ENCODE measurements around the gene CRAT.

The CRAT gene

DNA sequence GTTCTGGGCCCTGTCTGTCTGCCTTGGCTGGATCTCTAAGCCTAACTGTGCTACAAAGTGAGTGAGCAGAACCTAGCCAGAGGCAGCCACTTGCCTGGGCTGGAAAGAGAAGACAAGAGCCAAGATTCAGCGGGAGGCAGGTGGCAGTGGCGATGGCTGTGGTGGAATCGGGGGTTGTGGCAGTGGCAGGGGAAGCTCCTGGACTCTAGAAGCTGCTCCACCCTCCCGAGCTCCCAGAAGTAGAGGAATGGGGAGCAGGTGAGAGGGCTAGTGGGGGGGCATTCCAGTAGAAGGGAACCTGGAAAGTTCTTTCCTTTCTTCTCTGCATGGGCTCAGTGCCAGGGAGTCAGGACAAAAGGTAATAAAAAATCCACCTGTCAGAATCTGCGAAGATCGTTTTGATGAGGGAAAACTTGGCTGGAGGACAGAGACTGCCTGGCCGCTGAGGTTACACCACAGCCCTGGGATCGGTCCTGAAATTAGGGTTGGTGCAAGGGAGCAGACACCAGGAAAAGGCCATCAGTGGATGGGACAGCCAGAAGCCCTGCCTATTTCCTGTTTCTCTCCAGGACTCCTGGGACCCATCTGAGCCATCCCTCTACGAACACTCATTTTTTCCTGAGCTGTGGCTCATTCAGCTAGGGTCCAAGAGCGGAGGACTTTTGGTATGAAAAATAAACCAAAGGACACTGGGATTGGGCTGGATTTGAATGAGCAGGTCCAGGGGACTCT lies 1.6 kb downstream of the CRAT start:
- no peak for DNase-seq

DNA sequence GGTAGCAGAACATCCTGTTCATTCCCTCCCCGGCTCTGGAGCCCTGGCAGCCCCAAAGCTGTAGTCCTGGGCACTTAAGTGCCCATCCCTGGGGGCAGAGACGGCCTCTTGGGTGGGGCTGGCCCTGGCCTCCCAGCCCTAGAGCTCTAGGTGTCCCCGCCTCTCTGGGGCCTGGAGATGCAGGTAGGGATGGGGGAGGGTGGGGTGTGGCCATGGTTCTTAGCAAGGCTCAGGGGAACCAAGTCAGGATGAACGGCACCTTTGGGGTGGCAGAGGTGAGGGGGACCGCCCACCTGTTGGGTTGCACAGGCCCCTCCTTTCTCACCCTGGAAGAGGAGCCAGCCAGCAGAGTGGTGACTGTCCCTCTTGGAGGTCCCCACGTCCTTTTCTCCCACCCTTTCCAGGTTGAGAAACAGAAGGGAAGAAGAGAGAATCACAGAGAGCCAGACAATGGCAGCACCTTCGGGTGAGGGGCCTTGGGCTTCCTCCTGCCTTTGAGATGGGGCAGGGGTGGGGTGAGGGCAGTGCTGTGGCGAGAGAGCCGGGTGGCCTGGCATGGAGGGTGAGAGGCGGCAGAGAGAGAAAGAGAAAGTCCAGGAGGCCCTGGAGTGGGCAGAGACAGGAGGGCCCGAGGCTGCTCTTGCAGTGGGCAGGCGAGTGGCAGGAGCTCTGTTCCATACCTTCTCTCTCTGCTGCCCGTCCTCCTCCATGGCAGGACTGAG lies 2.3 kb downstream of the CRAT start:
- no peak for DNase-seq

DNA sequence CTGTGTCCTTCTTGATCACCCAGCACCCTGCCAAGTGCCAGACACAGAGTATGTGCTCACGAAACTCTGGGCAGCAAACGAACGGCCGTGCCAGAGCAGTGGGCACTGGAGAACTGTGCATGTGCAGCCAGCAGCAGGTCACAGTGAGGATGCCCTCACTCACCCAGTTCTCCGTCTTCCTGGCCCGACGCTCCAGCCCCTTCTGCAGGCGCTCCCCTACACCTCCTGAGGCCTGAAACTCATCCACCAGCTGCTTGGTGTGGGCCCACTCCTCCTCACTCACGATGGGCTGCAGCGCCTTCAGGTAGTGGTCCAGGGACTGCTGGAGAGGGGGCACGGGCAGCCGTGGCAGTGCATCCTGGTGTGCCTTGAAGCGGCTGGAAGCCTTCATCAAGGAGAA lies 2.9 kb downstream of the CRAT start:
- DNase-seq = no peak

DNA sequence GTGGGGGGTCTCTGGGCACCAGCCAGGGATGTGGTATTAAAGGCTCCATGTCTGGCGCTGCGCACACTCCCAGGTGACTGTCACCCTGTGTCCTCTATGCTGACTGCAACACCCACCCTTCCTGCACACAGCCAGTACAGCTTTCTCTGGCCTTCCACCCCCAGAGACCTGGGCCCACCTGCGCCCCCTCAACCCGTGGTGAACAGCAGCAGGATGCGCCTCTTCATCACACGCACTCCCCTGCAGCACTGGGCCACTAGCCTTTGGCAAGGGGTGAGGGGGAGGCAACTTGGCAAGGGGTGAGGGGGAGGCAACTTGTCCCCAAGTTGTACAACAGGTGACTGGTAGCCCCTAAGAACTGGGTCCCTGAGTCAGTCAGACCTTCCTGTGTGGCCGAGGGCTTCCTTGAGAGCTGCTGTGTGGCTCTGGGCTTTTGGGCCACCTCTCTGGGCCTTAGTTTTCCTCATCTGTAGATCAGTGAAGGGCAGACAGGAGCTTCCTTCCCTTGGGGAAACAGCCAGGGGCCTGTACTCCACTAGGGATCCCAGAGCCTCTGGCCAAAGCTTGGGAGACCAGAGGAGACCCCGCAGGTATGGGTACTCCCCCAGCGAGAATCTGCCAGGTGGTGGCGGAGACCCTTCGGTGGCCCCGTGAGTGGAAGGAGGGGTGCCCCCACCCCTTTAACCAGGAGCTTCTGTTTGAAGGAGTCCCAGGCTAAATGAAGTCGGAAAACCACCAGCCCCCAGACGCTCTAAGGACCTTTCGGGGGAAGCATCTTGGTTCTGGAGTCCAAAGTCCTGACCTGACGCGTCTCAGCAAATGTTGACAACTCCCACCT lies 4.5 kb downstream of the CRAT start:
- DNase-seq = no peak

DNA sequence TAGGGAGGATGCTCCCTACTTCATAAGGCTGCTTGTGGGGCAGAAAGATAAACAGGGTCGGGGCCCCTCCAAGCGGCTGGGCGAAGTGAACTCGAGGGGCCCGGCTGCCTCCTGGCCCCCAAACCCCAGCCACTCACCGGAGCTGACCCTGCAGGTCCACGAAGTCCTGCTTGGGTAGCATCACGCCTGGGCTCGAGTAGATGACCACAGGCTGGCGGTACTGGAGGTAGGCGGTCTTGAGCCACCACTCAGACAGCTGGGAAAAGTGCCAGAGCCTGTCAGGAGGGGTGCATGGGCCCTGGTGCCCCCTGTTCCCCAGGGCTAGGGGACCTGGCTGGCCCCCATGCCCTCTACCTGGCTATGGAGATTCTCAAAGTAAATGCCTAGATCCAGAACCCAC lies 6.5 kb downstream of the CRAT start:
- DNase-seq = no peak

DNA sequence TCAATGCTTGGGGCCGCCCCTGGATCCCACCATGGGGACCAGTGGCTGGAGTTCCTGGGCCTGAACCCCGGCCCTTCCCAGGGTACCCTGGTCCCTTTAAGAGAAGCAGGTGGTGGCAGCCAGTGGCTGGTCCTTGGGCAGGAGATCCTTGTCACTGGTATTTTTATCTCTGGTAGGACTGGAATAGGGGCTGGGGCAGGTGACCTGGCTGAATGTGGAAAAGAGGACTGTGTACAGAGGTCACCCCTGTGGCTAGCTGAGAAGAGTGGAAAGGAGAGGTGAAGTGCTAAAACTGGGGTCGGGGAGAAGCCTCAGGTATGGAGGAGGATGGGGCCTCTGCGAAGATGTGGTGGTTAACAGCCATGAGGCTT lies 7.0 kb downstream of the CRAT start:
- DNase-seq = no peak

DNA sequence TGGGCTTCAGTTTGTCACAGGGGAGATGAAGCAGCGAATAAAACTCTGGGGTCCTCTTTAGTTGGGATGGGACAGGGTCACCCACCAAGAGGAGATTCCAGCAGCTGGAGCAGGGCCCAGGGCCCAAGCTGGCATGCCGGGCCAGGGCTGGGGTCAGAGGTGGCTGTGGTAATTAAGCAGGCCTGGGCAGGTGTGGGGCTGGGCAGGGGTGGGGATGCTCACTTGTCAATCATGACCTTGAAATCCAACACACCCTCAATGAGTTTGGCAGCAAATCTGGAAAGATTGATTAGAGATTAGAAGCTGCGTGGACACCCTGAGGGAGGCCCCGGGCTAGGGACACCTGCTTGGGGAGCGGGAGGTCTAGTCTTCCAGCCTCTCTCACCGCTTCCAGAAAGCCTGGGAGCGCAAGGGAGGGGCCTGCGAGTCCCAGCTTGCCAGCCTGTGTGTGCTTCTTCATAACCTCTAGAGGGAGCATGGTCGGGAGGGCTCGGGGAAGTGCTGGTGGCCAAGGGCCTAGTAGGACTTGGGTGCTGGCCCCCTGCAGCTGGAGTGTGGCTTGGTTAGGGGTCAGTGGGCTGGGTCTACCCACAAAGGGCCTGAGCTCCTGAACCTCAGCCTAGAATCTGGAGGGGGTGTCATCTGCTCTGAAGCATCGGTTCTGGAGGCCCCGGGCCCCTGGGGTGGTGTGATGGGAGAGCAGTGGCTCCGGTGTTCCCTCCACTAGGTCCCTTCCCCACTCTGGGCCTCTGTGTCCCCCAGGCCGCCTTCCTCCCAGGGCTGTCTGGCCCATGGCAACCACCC lies 7.6 kb downstream of the CRAT start:
- DNase-seq = no peak

DNA sequence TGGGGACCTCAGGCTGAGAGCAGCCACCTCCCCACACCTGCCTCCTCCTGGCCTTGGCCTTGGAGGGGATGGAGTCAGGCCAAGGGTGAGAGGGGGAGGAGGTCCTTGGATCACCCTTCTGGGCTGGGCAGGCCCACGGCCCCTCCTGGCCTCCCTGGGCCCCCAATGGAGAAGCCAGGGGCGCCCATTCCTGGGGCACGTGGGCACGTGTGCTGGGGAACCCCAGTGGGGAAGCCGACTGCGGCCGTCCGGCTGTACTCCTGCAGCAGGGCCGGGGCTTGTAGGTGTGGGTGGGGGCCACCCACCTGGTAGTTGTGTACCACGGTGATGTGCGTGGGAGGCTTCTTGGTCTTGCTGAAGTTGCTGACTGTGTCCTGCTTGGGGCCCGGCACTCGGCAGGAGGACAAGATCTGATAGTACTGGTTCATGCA lies 8.5 kb downstream of the CRAT start:
- DNase-seq = no peak

DNA sequence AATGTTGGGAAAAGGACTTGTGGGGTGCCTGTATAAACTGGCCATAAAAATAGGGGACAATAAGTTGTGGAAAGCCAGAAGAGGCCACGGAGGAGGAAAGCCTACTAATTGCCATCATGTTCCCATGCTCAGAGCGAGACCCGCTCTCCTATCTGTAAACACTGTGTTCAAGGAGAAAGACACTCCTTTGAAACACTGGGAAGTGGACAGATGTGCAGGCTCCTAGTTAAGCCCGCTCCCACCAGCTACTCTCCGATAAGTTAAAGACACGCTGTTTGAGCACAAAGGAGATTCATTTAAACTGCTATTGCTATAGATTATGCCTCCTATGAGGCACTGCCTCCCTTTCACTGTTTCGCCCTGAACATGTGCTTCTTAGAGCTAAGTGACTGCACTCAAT lies 9.3 kb downstream of the CRAT start:
- DNase-seq = no peak

DNA sequence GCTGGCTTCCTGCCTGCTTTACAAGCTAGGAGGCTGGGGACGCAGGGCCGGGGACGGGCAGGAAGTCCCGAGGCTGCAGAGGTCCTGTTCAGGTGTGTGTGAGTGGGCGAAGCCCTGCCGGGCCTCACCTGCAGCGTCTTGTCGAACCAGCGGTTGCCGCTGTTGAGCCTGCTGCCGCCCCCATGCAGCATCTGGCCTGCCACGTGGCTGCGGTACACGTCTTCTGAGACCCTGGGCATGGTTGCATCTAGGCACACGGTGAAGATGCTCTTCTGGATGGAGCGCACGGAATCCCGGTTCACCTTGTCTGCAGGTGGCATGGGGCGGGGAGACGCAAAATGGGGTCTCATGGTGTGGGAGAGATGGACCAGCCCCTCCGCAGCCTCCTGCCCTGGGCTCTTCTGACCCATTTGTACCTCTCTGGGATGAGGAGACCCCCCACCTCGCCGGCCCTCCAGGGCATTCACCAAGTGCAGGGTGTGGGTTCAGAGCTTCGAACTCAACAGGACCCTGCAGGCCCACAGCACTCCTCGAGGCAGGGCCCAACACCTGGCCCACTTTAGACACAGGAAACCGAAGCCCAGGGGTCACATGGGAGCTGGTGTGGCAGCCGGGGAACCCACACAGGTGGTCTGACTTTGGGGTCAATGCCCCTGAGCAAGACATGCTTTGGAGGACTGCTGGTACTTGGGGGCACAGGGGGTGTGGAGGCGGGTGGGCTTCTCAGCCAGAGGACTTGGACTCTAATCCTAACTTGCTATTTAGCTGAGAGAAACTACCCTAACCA lies 10.0 kb downstream of the CRAT start:
- DNase-seq = no peak

DNA sequence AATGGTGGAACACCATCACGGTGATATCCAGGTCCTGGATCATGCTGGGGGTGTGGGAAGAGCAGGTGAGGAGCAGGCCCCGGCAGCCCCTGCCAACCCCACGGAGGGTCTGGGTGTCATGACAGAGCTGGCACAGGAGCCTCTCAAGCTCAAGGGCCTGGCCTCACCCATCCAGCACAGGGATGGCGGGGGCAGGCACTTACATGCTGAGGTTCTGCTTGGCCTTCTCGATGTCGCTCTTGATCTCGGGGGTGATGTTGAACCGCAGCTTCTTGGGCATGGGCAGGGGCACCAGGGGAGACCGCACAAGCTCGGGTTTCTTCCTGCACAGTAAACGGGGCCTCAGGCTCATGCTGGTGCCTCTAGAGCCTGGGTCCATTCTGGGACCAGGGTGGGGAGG lies 12.3 kb downstream of the CRAT start:
- no peak for DNase-seq

DNA sequence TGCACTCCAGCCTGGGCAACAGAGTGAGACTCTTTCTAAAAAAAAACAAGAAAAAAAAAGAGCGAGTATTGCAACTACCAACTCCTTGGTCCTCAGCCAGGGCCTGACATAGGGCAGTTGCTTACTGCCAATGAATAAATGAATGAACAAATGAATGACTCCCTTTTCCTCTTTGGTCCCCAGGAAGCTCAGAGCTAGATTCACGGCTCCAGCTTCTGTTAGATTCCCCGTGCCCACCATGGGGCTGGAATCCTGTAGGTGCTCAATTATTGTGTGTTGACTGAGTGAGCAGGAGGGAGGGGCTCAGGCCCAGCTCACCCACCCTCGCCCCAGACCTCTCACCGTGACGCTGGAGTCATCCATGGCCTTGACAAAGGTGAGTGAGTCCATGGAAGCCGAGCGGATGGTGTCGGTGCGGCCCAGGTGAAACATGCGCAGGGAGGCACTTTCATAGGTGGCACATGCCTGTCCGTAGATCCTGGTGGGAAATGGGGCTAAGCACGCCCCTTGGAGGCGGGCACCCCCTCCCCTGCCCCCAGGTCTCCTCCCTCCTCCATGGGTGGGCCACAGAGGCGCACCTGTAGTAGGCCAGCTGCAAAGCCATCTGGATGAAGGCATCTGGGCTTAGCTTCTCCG lies 12.8 kb downstream of the CRAT start:
- no peak for DNase-seq

DNA sequence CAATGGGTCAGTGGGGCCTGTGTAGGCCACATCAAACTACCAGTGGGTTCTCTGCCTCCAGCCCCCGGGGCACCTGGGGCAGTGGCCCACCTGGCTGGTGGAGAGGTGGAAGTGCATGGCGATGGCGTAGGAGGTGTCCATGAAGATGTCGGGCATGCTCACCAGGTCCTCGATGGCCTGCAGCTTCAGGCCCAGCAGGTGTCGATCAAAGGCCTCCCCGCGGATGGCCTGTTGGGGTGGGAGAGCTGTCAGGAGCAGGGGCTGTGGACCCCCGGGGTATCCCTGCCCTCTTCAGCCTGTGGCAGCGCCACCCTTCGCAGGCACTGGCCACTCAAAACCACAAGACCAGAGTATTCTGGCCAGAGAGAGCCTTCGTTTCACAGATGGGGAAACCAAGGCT lies 14.7 kb downstream of the CRAT start:
- DNase-seq = no peak

DNA sequence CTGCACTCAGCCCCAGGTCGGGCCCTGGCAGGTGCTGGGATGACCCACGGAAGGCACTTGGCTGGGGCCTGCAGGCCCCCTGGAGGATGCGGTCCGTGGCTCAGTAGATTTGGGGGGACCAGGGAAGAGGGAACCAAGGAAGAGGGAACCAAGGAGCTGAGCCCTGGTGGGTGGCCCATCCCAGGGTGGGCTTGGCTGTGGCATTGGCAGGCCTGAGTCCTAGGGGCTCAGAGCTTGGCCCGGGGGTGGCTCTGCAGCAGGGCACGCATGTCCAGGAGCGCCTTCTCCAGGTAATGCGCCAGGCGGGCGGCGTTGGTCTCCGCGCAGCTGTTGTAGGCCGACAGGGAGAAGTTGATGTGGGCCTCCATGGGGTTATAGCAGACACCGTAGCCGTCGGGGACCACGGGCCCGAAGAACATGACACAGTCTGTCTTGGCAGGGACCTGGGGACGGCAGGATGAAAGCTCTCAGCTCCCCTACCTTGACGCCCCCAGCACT lies 15.4 kb downstream of the CRAT start:
- no peak for DNase-seq

DNA sequence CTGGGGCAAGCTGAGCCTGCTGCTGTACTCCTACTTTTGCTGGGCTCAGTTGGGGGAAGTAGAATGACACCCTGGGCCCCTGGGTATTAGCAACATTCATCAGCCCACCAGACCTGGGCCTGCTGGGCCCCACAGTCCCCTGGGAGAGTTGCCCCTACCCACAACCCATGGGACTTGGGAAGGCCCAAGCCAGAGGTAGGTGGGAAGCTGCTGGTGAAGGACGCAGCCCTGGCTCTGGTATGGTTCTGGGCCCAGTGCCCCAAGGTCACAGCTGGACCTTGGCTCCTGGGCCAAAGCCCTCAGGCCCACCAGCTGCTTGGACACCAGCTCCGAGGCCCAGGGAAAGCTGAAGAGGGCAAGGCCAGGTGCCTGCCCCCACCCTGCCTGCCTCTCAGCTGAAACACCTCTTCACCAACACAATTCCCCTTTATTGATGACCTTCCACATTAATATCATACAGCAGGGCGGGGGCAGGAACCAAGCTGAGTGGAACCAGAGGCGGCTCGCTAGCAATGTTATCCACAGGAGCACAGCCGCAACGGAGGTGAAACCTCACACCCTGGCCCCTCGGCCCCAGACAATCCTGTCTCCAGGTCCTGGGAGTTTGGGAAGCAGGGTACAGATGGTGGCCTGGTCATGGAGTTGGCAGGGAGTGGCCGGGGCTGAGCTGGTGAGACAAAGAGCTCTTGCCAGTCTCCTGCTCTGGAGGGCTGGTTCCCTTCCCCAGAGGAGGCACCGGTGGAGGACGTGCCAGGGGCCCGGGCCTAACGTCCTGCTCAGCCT lies 16.0 kb downstream of the CRAT start:
- no peak for DNase-seq

DNA sequence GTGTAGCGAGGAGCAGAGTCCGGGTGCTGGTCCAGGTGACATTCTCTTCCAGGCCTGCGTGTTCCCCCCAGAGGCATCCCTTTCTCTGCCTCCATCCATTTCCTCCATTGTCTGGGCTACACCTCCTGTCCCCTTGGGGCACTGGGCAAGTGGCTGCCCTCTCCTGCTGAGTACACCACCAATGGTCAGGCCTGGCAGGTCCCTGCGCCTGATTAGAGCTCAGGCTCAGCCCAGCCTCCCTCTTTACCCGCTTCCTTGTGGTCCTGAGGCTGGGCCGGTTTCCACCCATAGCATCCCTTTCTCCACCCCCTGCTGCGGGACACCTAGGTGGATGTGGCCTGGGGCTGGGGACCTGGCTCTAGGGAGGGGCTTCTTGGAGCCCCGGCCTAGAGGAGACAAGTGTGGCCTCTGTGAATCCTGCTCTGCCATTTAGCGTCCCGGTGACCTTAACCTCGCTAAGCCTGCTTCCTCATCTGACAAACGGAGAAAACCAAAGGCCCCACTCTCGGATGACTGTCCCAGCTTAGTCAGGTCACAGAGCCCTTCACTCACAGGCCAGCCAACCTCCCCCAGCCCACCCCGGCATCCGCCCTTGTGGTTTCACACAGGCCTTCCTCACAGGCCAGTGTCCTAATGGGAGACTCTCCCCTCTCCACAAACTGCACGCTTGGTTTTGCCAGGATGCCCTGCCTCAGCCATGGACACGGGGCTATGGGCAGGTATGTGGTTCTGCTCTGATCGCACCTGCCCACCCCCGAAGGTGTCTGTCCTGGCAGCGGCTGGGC lies 16.8 kb downstream of the CRAT start:
- DNase-seq = no peak

DNA sequence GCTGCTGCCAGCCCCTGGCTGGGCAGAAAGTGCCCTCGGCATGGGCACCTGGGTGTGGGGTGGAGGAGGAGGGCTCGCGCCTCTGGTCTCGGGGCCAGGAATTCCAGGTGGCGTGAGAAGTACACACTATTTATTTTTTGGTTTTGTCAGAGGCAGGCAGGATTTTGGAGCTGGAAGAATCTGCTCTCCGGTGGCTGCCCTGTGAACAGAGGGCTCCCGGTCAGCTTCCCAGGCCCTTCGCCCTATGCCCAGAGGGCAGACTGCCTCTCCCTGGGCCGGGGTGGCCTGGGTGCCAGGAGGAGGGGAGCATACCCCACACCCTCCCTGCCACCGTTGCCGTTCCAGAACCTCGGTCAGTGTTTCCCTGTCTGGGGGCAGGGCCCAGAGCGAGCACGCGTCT lies 21.3 kb downstream of the CRAT start:
- no peak for DNase-seq

DNA sequence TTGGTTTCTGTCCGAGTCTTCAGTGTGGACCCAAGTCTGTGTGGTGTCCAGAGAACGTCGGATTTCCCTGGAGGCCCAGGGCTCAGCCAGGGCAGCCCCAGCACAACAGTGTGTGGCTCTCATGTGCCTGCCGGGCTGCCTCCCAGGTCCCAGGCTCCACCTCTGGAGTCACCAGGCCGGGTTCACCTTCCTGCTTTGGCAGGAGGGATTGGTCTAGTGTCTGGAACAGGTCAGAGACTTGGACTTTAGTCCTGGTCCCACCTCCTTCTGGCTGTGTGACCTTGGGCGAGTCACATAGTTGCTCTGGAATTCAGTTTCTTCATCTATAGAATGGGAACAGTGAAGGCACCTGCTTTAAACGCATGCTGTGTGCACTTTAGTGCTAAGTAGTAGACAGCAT lies 26.5 kb downstream of the CRAT start:
- no peak for DNase-seq

DNA sequence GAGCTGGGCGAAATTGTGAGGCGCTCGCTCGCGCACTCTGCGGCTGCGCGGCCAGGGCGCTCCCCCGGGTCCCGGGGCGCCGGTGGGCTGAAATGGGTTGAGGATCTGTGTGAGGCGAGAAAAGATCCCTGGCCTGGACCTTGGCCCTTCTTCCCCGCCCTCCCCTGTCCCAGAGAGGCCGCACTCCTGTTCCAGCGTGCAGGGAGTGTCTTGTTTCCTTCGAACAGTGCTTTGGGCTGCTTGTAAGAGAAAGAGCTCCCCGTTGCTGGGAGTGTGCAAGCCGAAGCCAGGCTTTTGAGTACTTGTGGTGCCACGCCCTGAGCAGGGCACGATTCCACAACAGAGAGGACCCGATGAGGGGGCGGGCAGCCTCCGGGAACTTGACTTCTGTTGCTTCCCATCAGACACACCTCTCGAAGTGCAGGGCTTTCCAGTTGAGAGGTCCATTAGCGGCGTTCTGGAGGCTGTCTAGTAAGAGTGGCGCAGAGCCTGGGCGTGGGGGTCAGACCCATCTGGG lies 29.1 kb downstream of the CRAT start:
- no peak for DNase-seq

All from activated CD4-positive, alpha-beta T cell treated with anti-CD3 and anti-CD28 coated beads for 4 hours (primary cell).